ENCODE measurements around the gene CFAP90.
A peak's percentile ranks its signal among the peaks of the same experiment; 100 is the strongest.

The CFAP90 gene

GRCh38 chr5:7850395-7851239, at the start of gene CFAP90:
TSS of gene CFAP90 (minus strand) at chr5:7851133. CDS start at chr5:7851021, 112 bp downstream.
- DNase-seq, result peak; percentile 29

GRCh38 chr5:7897014-7897600, 46.2 kb upstream of the CFAP90 start:
- peak; percentile 31 for DNase-seq

- DNase-seq, result no peak
Observed at GRCh38 chr5:7894860-7895259, 43.9 kb upstream of the CFAP90 start.

- DNase-seq, result no peak
Observed at GRCh38 chr5:7894439-7894838, 43.5 kb upstream of the CFAP90 start.

GRCh38 chr5:7888901-7889300, 38.0 kb upstream of the CFAP90 start:
- DNase-seq, result no peak

GRCh38 chr5:7886849-7887475, 36.0 kb upstream of the CFAP90 start:
- DNase-seq, result peak; percentile 61

- DNase-seq, result no peak
Observed at GRCh38 chr5:7884491-7885267, 33.7 kb upstream of the CFAP90 start.

GRCh38 chr5:7882926-7883325, 32.0 kb upstream of the CFAP90 start:
- no peak for DNase-seq

GRCh38 chr5:7881816-7882215, 30.9 kb upstream of the CFAP90 start:
- DNase-seq, result no peak

GRCh38 chr5:7881091-7881490, 30.2 kb upstream of the CFAP90 start:
- no peak for DNase-seq

GRCh38 chr5:7878381-7878873, 27.5 kb upstream of the CFAP90 start:
- peak; percentile 21 for DNase-seq

- DNase-seq, result no peak
Observed at GRCh38 chr5:7877851-7878250, 26.9 kb upstream of the CFAP90 start.

- peak; percentile 48 for DNase-seq
Observed at GRCh38 chr5:7876867-7877266, 25.9 kb upstream of the CFAP90 start.

GRCh38 chr5:7875151-7875550, 24.2 kb upstream of the CFAP90 start:
- no peak for DNase-seq

- DNase-seq, result no peak
Observed at GRCh38 chr5:7874639-7875038, 23.7 kb upstream of the CFAP90 start.

GRCh38 chr5:7873216-7873615, 22.3 kb upstream of the CFAP90 start:
- DNase-seq, result no peak

GRCh38 chr5:7872517-7873130, 21.7 kb upstream of the CFAP90 start:
- no peak for DNase-seq

GRCh38 chr5:7871653-7872052, 20.7 kb upstream of the CFAP90 start:
- DNase-seq, result no peak

- DNase-seq, result no peak
Observed at GRCh38 chr5:7869474-7870136, 18.7 kb upstream of the CFAP90 start.

- peak; percentile 91 for DNase-seq
Observed at GRCh38 chr5:7868773-7869473, 18.0 kb upstream of the CFAP90 start, which contains the start of the genes FASTKD3 and MTRR. TSS of gene FASTKD3 (minus strand) at chr5:7869031. CDS start at chr5:7868083, 948 bp downstream. TSS of gene MTRR (plus strand) at chr5:7869148. CDS start at chr5:7870795, 1,647 bp downstream.

GRCh38 chr5:7868427-7868772, 17.5 kb upstream of the CFAP90 start:
- DNase-seq, result no peak

Data from fibroblast of upper back skin (primary cell).